ENCODE results near the gene RAB40C. TPM values are rescaled to one million over a fixed set of nuclear protein-coding genes. Genes with fewer than 3 reads are reported as not detected.

RAB40C gene
- total and polyA plus RNA-seq, 10 of the 15 experiments (the other 5 are each of a cell fraction or from before 2014, with no cell fraction given) = 0.06 to 12.8 (median 4.6) TPM

- TF ChIP-seq, protein P1, sequence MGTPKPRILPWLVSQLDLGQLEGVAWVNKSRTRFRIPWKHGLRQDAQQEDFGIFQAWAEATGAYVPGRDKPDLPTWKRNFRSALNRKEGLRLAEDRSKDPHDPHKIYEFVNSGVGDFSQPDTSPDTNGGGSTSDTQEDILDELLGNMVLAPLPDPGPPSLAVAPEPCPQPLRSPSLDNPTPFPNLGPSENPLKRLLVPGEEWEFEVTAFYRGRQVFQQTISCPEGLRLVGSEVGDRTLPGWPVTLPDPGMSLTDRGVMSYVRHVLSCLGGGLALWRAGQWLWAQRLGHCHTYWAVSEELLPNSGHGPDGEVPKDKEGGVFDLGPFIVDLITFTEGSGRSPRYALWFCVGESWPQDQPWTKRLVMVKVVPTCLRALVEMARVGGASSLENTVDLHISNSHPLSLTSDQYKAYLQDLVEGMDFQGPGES (IDR thresholded peaks at IDR 0.05) = peak; percentile 25; the same call in 1 of the 2 replicates
- TF ChIP-seq MEF2B (IDR thresholded peaks at IDR 0.05; ENCODE audit: partially characterized antibody, poor library complexity, severe bottlenecking) = no peak
- TF ChIP-seq NBN (IDR thresholded peaks at IDR 0.05) = peak; percentile 89
- TF ChIP-seq BCL11A (IDR thresholded peaks at IDR 0.05; ENCODE audit: low read depth, low read length) = no peak
- peak; percentile 96 for TF ChIP-seq SREBF2 (IDR thresholded peaks at IDR 0.05; ENCODE audit: low read length)
- peak; percentile 76 for TF ChIP-seq CHD2 (IDR thresholded peaks at IDR 0.05; ENCODE audit: borderline replicate concordance, low read depth, low read length)
- no peak for TF ChIP-seq CHD4 (IDR thresholded peaks at IDR 0.05)
- peak; percentile 35 for TF ChIP-seq RUNX3 (IDR thresholded peaks at IDR 0.05; ENCODE audit: low read length)
- TF ChIP-seq TAF1 (IDR thresholded peaks at IDR 0.05; ENCODE audit: borderline replicate concordance, low read depth, low read length) = 0 out of 2 replicates have a peak, but pooled peaks have one; percentile 30
- no peak for TF ChIP-seq REST (IDR thresholded peaks at IDR 0.05; ENCODE audit: low read depth, low read length)
- no peak for TF ChIP-seq JUND (IDR thresholded peaks at IDR 0.05; ENCODE audit: low read depth, low read length)
- 0 out of 2 replicates have a peak, but pooled peaks have one; percentile 79 for TF ChIP-seq ZNF687 (IDR thresholded peaks at IDR 0.05)
- no peak for TF ChIP-seq JUNB (IDR thresholded peaks at IDR 0.05)
- peak; percentile 47; the same call in 1 of the 2 replicates for TF ChIP-seq PKNOX1 (IDR thresholded peaks at IDR 0.05)
- peak; percentile 17 for TF ChIP-seq RELA (IDR thresholded peaks at IDR 0.05; ENCODE audit: borderline replicate concordance, partially characterized antibody)
- peak; percentile 61 for TF ChIP-seq NR2F1 (conservative IDR thresholded peaks at IDR 0.05)
- peak; percentile 14; the same call in 1 of the 2 replicates for TF ChIP-seq GATAD2B (conservative IDR thresholded peaks at IDR 0.05; ENCODE audit: low read depth)
Measured at GRCh38 chr16:636206-637080, 46.6 kb downstream of the RAB40C start, which contains the start of gene METTL26 (continued).
